HG03175 (cell line): Measurements from ENCODE around the gene AFTPH.

ENCODE experiments used
- ATAC-seq: cut with Tn5 transposase; IDR thresholded peaks from one replicate; pipeline ENCODE4 v1.9.1; 2021; ENCODE audit warnings: mild to moderate bottlenecking, moderate library complexity; ENCODE audit not compliant: unreplicated experiment

Gene AFTPH

DNA sequence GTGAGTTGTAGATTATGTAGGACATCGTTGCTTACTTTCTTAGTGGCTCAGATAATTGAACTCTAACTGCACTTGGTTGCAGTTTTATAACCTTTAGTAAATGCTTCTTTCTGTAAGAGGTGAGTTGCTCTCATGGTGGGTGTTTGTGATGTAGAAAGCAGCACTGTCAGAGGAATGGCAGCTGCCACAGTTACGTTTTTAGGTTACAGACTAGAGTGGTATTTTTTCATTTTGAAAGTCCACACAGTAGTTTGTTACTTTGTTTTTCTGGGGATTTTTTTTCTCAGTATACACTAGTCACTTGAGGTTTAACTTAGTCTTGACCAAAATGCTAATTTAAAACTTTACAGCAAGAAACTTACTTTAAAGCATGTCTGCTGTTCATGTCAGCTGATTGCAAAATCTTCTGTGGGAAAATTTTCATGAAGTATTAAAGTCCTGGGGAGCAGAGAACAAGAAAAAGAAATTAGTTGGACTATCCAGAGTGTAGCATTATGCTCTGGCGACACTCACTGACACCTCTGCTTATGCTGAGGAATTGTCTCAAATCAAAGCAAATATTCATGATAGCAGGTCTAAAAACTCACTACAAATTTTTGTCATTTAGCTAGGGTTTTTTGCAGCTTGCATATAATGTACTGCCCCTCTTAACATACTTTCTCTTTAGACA is 14.8 kb downstream of the AFTPH start:
- ATAC-seq: no peak

DNA sequence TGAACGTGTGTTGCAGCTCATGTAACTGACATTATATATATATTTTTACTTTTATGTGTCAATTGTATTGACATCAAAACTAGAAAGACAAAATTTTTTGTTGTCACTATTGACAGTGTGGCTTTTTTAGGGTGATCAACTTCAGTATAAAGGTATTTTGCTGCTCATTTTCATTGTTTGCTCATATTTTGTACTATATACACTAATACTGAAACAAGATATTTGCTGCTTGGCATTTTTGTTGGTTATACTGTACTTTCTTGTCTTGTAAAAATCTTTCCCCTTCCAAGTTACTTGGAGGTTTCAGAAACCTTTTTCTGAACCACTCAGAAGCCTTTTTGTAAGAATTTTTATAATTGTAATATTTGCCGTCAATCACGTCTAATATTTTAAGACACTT is 16.5 kb downstream of the AFTPH start:
- ATAC-seq: no peak

DNA sequence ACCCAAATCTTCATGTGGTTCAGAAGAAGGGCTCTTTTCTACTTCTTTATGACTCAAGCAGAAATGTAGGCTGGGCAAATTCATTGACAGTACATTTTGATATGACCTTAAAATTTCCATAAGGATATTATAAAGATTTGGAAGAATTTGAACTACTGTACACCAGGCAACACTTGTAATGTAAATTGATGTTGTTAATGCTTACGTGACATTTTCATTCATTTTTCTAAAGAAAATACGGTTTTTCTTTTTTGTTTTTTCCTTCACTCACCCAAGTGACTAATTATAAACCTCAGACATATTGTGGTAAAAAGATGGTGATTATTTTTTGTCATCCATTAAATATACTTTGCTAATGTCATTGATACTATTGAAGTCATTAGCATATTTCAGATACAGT is 17.4 kb downstream of the AFTPH start:
- no peak for ATAC-seq

DNA sequence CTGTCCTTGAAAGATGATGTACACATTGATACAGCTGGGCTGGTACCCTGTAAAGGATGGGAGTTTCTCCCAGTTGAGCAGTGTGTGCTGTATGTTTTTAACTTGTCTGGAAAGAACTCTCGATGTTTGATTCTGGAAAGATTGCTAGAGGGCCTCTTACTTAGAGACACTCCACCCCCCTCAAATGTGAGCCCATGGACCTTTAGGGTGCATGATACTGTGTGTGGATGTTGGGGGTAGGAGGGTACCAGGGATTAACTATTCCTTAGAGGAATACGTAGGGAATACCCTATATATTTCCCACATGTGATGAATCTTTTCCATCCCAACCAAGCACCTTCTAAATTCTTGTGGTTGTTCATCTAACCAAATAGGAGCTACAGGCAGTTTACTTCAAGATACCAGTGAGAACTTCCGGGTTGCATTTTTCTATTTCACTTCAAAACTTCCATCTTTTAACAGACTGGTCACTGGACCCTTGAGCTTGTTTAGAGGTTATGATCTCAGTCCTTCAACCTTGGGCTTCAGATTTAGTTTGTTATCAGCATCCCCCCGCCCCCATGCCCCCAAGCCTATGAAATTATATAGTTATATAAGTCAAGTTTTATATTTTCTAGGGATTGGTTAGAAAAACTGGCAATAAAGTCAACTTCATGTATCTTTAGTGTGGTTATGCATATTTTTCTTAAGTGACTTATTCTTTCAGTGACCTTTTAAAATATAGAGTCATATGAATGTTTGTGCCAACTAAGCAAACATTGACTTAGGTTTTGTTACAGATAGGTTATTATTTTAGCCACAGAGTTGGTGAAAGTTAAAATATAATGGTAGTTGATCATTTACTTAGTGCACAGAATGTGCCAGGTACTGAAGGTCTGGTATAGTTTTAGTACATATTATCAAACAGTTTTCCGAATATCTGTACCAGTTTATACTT is 18.2 kb downstream of the AFTPH start:
- no peak for ATAC-seq

DNA sequence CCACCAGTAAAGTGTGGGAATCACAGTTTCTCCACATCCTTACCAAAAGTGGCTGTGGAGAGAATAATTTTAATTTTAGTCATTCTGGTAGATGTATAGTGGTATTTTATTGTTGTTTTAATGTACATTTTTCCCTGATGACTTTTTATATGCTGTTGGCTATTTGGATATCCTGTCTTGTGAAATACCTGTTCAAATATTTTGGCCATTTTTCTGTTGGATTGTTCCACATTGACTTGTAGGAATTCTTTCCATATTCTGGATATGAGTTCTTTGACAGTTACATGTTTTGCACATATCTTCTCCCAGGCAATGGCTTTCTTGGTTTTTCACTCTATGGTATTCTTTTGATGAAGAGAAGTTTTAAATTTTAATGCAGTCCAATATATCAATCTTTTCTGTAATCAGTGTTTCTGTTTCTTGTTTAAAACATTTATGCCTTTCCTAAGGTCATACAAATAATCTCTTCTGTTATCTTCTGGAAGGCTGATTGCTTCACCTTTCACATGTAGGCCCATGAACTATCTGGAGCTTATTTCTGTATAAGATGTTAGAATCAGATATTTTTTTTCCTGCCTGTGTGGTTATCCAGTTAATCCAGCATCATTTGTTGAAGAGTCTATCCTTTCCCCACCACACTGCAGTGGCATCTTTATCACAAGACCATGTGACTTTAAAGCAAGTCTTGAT is 19.0 kb downstream of the AFTPH start:
- ATAC-seq: no peak

DNA sequence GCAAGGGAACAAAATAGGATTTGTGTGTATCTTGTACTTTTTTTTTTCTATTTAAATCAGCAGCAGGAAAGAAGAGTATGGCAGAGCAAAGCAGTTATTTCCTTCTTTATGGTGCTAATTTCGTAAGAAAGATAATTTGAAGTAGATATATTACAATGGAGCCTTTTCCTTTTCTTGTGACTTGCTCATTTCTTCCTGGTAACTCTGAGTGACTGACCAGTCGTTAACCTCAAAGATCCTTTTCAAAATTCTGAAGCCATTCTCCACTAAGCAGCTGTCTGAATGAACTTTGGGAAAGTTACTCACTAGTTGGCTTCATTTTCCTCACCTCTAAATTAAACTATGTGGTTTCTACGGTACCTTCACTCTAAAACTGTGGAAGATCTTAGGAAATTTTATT is 24.6 kb downstream of the AFTPH start:
- no peak for ATAC-seq

DNA sequence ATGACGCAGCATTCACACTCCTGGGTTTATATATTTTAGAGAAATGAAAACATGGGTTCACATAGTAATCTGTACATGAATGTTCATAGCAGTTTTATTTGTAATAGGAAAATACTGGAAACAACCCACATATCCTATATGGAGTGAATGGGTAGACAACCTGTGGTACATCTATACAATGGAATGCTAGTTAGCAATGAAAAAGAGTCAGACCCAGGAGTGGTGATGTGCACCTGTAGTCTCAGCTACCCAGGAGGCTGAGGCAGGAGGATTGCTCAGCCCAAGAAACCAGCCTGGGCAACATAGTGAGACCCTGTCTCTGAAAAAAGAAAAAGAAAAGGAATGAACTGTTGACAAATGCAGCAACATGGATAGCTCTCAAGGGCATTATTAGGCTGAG is 25.9 kb downstream of the AFTPH start:
- ATAC-seq: no peak

DNA sequence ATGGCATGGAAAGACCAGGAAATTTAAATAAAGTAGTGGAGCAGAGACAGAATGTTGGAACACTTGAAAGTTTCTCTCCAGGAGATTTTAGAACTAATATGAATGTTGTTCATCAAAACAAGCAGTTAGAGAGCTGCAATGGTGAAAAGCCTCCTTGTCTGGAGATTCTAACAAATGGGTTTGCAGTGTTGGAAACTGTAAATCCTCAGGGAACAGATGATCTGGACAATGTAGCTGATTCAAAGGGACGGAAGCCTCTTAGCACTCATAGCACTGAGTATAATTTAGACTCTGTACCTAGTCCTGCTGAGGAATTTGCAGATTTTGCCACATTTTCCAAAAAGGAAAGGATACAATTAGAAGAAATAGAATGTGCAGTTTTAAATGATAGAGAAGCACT is 27.7 kb downstream of the AFTPH start:
- ATAC-seq: no peak

DNA sequence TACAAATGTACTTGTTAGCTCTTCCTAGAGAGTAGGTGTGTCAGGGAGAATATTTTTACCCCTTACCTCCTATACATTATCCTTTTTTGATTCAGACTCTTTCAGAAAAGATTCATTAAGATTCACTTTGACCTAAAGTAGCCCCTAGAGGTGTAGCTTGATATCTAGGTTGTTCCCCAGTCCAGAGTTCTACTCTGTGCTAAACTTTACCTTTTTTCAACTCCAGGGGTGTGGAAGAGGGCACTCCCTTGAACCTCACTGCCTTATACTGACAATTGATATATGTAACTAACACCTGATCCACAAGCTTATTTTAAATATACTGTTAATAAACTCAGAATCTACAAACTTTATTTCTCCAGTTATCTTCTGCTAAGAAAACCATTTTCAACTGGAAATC is 30.0 kb downstream of the AFTPH start:
- no peak for ATAC-seq

DNA sequence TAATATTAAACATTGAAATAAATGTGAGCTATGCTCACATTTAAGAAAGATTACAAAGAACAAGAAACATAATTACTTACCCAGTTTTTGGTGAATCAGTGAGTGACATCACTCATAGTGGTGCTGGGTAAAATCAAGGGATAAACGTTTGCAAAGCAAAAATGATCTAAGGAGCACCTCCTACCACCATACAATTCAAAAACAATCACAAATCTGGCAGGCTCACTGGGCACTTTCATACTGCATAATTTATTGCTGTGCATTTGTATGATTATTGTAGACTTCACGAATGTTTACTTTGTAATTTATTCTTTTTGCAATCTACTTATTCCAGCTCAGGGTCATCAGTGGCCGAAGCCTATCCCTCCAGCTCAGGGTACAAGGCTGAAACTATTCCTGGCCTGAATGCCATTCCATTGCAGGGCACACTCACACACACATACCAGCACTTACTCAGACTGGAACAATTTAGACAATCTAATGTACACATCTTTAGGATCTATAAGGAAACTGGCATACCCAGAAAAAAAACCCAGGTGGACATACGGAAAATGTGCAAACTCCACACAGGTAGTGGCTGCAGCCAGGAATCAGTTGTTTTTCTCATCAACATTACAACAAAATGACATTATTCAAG is 34.4 kb downstream of the AFTPH start:
- no peak for ATAC-seq

DNA sequence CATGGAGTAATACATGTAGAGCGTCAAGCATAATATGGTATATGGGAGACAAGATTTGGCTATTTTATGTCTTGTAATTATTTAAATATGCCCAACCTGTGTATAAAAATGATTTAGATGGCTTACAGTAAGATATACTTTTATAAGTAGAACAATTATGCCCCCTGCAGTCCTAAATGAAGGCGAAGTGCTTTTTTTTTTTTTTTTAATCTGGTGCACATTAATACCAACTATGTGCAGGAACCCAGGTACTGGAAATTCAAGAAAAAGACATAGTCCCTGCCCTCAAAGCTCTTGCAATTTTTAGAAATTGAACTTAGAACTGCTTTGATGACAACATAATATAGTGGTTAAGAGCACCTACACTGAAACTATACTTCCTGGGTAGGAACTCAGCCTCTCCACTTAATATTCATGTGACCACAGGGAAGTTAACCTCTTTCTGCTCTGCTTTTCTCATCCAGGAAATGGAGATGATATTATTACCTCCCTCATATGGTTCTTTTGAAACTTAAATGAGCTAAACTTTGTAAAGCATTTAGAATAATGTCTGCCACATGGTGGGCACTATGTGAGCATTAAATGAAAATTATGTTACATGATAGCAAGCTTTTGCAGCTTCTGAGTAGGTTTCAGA is 38.1 kb downstream of the AFTPH start:
- ATAC-seq: no peak

DNA sequence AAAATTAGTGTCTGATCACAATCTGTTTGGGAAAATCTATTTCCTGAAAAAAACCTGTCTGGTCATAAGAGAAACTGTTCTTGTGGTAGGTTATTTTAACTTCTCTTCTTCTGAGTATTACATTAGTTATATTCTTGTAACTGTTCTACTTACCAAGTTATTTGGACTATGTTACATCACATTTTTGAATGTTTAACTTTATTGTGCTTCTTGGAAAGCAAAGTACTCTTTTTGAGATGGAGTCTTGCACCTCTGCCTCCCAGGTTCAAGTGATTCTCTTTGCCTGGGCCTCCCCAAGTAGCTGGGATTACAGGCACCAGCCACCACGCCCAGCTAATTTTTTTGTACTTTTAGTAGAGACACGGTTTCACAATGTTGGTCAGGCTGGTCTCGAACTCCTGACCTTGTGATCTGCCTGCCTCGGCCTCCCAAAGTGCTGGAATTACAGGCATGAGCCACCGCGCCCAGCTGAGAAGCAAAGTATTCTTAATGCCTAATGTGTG is 39.4 kb downstream of the AFTPH start:
- ATAC-seq: no peak

DNA sequence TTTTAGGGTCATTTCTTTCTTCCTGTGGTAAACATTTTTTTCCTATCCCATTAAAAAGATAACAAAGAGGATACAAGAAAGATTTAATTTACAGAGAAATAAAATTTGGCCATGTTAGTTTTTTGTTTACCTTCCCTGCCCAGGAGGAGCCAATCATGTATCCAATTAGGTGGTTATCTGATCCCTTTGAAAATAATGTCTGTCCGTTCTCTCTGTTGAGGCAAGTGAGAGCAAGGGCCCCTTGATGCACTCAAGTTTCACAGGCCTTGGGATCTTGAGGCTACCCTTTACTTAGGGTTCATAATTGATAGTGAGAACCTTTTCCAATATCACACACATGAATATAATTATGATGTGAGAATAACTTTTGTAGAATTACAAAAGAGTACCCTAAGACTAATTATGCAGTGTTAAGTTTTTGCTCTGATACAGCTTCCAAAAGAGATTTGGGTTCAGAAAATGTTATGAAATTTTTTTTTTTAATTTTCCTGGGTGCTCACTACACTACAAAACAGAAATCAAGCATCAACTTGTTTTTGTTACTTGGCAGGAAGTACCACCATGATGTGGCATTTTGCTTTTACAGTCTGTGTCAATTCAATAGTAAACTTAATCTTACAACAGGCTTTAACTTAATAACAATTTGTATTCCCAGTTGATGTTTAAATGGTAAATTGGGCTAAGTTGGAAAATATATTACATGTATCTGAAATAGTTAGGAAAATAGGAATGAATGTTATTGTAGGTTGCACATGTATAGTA is 42.0 kb downstream of the AFTPH start:
- ATAC-seq: no peak

DNA sequence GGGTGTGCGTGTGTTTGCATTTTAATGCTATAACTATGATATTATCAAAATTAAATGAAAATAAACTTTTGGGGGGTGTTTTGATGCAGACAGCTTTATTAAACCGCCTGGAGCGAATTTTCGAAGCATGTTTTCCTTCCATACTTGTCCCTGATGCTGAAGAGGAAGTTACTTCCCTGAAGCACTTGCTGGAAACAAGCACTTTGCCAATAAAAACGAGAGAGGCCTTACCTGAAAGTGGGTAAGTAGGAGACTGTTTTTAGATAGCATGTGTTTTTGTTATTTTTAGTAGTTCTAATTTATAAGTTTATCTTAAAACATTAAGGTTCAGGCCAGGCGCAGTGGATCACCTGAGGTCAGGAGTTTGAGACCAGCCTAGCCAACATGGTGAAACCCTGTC is 43.3 kb downstream of the AFTPH start:
- ATAC-seq: no peak

DNA sequence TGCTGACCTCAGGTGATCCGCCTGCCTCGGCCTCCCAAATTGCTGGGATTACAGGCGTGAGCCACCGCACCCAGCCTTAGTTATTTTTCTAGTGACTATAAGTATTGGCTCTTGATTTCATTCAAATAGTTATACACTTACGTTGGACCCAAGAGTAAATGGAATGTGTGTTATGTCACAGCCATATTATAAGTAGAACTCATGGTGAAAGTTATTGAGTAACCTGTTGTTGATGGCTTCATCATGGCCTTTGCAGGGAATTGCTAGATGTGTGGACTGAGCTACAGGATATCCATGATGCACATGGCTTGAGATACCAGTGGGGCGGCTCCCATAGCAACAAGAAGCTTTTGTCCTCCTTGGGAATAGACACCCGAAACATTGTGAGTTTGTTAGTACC is 44.7 kb downstream of the AFTPH start:
- ATAC-seq: no peak

DNA sequence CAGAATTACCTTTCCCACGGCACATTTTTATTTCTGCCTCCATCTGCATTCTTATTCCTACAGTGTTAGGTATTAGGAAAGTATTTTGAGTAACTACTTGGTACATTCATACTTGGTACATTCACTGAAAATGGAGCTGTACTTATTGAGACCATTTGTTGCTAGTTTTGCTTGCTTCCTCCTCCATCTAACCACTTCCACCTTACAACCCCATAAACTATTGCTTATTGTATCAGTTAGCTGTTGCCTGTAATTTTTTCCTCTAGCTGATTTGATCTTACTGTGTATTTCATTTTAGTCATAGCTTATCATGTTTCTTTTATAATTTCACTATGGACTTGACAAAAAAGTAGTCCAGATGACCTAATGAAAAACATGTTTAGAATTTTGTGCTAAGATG is 50.7 kb downstream of the AFTPH start:
- ATAC-seq: no peak

DNA sequence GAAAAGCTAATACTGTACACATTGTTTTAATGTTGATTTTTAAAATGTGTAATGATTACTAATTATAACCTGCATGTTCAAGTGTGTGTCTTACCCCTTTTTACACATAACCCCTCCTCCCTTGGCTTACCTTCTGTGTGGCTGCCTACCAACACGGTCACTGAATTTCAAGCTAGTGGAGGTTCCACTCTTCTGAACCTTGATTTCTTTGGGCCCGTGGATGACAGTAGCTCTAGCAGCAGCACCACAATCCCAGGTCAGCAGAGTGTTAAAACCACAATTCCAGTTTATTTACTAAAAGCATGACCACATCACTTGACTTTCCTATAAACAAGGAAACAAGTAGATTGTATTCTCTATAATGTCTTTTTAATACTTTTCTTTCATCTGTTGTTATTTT is 56.9 kb downstream of the AFTPH start:
- ATAC-seq: no peak

DNA sequence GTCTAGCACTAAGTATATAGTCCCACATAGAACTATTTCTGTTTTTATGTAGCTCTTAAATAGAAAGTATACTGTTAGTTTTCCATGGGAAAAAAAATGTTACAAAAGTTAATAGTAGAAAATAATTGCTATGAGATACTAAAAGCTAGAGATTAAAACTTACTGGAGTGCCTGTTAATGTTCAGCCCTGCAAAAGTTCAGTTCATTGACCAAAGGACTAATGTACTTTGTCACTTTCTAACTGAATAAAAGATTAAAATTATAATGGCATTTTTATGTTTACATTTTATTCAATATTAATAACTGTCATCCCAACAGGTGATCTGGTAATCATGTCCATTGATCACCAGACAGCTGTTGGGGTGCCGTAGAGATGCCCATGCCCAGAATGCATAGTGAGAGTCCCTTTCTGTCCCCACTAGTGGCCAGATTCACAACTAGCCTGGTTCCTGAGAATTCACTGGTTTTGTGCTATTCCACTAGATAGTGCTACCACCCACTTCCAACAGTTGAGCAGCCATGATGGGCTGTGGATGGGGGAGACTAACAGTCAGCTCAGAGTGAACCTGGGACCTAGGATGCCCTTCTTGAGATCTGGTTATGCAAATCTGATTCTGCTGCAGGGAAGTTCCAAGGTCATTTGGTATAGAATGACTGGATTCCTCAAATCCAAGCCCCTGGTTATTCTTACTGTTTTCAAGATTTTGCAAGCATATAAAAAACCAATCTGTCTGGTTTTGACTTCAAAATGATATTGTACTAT is 57.8 kb downstream of the AFTPH start:
- no peak for ATAC-seq

DNA sequence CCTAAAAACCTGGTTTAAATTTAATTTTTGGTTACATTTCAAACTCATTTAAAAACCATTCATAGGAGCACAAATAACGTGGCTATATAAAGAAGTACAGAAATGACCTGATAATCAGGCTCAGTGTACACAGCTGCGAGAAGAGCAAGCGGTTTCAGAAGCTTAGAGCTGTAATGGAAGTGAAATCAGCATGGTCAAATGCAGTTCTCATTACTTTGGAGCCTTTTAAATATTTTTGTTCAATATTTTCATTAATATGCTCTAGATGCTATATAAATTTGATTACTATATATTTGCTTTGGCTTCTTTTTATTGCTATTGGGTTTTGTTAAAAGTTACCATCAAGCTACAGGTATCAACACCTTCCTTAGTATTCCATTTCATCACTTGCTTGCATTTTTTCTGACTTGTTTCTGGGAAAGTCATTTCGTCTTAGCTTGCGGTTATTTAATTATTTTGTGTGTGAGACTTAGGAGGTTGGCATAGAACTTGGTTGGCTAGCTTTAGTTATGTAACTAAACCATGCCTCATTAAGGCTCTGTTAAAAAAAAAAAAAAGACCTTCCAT is 58.7 kb downstream of the AFTPH start:
- ATAC-seq: peak; percentile 94
